ENCODE measurements around the gene ZSCAN22.

The ZSCAN22 gene

GRCh38 chr19:58380037-58380661 lies 53.4 kb downstream of the ZSCAN22 start:
- DNase-seq = no peak

DNA sequence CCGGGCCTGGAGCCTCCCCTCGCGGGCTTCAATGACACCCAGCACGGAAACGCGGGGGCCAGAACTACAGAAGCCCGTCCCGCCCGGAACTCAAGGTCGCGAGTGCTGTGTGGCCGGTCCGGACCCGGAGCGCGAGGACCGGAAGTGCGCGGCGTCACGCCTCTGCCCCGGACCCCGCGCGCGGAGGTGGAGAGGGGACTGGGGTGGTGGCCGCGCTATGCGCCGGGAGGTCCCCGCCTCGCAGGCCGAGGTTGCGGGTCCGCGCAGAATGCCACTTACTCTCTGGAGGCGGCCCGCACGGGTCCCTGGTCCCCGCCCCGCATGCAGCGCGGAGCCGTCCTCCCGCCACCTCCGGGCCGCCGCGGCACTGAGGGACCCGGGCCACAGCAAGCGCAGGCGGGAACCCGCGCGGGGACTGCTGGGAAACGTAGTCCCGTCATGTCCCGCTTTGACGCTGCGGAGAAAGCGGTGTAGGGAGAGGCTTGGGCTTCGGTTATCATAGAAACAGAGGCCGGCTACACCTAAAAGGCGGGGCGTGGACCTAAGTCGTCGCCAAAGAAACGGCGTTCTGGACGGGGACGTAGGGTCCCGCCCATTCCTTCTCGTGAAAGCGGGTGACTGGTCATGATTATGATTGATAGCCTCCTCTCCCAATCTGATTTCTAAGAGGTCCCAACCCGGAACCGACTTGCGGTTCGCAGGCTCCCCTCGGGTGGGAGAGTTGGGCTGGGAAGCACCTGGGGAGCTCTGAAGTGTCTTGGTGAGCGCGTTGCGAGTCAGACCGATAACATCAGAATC lies 54.1 kb downstream of the ZSCAN22 start, which contains the start of gene ZNF837:
Gene ZNF837, minus strand, starts transcription at position 369 of the 798 bp plus-strand sequence. CDS start 11,698 bp downstream, outside the sequence.
- peak; percentile 100 for DNase-seq

- DNase-seq = no peak
These were observed 54.8 kb downstream of the ZSCAN22 start for GRCh38 chr19:58381460-58382212.

- no peak for DNase-seq
These were observed 56.3 kb downstream of the ZSCAN22 start for GRCh38 chr19:58382997-58383603.

DNA sequence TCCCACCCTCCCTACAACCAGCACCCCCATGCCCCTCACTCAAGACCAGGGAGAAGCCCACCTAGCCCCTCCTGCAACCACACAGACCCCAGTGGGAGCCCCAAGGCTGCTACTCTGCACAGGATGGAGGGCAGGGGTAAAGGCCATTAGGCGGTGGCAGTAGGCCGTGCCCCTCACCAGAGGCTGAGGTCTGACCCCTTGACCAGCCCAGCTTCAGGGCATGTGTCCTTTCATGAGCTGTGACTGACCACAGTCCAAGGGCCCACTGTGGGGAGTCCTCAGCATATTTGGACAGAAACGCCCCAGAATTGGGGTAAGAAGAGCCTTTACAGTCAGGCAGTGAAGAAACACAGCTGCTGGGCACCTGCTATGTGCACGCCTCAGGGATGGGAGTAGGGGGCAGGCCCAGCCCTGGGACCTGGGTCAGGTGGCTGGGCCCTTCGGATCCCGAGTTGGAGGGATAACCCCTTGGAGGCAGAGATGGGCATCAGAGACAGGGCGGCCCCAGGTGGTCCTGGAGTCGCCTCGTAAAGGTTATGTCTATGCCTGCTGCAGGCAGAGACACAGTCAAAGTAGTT lies 58.6 kb downstream of the ZSCAN22 start:
- no peak for DNase-seq

DNA sequence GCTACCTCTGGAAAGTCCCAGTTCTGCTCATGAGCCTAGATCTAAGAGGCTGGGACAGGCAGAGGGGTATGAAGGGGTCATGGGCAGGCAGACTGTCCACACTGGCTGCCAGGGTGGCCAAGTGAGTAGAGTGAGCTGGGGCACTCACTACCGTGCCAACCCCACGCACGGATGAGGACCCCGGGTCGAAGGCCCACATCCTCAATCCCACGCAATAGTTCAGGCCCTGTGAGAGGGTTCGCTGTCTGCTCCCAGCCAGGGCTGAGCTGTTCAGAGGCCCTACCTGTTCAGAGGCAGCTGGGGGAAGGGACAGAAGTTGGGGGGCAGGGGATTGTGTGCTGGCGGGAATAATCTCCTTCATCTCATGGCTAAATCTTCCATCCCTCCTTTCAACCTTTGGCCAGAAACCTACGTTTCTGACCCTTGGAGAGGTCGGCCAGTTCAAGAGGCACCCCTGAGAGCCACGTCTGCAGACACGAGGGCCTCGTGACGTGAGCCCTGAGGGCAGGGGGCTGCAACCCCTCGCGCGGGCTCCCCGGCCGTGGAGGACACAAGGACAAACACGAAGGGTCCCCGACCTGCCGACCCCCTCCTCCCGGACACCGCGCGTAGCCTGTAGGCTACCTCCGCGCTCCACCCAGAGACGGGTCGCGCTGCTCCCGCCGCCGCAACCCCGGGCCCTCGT lies 59.2 kb downstream of the ZSCAN22 start:
- no peak for DNase-seq

- DNase-seq = peak; percentile 99
These were observed 60.0 kb downstream of the ZSCAN22 start, which contains the start of gene RPS5 for GRCh38 chr19:58386576-58387337. RPS5 (plus strand) TSS chr19:58387269; CDS start chr19:58388138, 869 bp downstream.

GRCh38 chr19:58387338-58388174 lies 60.8 kb downstream of the ZSCAN22 start:
- no peak for DNase-seq

- no peak for DNase-seq
These were observed 61.4 kb downstream of the ZSCAN22 start for GRCh38 chr19:58388175-58388526.

Measured in fibroblast of skin of right quadriceps (primary cell).